AG04450 (cell line): ENCODE measurements around the gene KIF23. TPM values are rescaled to one million over a fixed set of nuclear protein-coding genes. Genes with fewer than 3 reads are reported as not detected.

Experiments
- CTCF ChIA-PET: fragments of 300-600, 350-600 bp; formaldehyde crosslinking; extraction: SDS; loops from one replicate; lab custom pipeline; 2022; ENCODE audit warnings: antibody characterized with exemption, inconsistent platforms; lab: Charles Lee
- POLR2A ChIA-PET: fragments of 350-600 bp; formaldehyde crosslinking; extraction: SDS; loops from one replicate; lab custom pipeline; 2021; ENCODE audit warnings: antibody characterized with exemption, inconsistent platforms; lab: Yijun Ruan, JAX
- DNase-seq: peaks from one replicate; pipeline ENCODE4 v3.0.0-alpha.2; 2011; ENCODE audit warnings: low read depth, low spot score
- H3K27ac ChIP-seq: one replicate; pipeline ENCODE4 v1.5.1; 2012; ENCODE audit warnings: low read depth, low read length, control low read depth
- H3K27me3 ChIP-seq: one replicate; pipeline ENCODE4 v1.6.0; 2012; ENCODE audit warnings: low read length; ENCODE audit not compliant: control insufficient read depth, insufficient read depth
- H3K4me3 ChIP-seq: 2 replicates; pipeline ENCODE4 v1.5.1; 2011; ENCODE audit warnings: mild to moderate bottlenecking, low read depth, low read length, control low read depth
- H3K9me3 ChIP-seq: 2 replicates; pipeline ENCODE4 v1.5.1; 2012; ENCODE audit warnings: low read length; ENCODE audit not compliant: control insufficient read depth, insufficient read depth
- polyA plus RNA-seq: library from polyadenylated mRNA; depleted of rRNA; stranded (reverse); fragments of >200 nt; gene quantifications from 2 replicates; pipeline ENCODE4 v1.2.3, GENCODE V29; 2011
- TF ChIP-seq, protein P1 (sequence below): IDR thresholded peaks from 2 replicates; pipeline ENCODE4 v1.5.1; 2011; ENCODE audit warnings: low read depth, low read length, control low read depth, inconsistent platforms

KIF23 gene
- polyA plus RNA-seq, 1 experiment = 20.0 TPM

DNA sequence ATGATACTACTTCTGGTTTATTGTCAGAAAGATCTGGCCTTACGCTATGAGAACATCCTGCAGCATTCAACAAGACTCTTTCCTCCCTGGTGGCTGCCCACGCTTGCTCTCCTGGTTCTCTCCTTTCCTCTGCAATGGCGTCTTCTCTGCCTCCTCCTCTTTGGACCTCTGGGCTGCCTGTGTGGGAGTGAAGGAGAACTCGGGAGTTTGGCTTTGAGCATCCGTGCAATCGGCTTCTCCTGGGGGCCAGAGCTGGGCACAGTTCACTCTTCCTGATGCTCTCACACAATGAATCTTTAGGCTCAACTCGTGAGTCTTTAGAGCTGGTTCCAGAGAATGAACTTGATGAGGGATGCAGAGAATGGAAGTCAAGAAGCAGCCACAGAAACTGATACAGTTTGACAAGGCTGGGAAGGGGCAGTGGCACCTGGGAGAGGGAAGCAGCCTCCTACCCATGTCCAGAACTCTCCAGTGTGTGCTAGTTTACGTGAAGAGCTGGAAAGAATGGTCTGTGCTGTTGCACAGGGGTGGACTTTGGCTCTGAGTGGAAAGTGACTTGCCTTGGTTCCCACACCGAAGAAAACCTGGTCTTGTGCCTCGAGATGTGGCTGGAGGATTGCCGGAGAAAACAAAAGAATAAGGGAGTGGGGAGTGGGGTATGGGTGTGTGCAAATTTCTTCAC, 76.3 kb downstream of the KIF23 start:
- POLR2A ChIA-PET = no interaction called here
- TF ChIP-seq, protein P1, sequence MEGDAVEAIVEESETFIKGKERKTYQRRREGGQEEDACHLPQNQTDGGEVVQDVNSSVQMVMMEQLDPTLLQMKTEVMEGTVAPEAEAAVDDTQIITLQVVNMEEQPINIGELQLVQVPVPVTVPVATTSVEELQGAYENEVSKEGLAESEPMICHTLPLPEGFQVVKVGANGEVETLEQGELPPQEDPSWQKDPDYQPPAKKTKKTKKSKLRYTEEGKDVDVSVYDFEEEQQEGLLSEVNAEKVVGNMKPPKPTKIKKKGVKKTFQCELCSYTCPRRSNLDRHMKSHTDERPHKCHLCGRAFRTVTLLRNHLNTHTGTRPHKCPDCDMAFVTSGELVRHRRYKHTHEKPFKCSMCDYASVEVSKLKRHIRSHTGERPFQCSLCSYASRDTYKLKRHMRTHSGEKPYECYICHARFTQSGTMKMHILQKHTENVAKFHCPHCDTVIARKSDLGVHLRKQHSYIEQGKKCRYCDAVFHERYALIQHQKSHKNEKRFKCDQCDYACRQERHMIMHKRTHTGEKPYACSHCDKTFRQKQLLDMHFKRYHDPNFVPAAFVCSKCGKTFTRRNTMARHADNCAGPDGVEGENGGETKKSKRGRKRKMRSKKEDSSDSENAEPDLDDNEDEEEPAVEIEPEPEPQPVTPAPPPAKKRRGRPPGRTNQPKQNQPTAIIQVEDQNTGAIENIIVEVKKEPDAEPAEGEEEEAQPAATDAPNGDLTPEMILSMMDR = no peak
- Histone ChIP-seq H3K9me3 (no peaks in the 10 kb centered on the region), H3K27ac (no peak overlapping the region), H3K27me3 (peaks cover 33% of the 10 kb centered on the region), H3K4me3 (no peak overlapping the region)
- no peak for DNase-seq
- CTCF ChIA-PET = interaction anchor here (2.7 kb wide), 1 partner anchor 12 kb away, joined by 17 read pairs; no protein-coding TSS in a partner anchor

GRCh38 chr15:69491038-69491505, 76.9 kb downstream of the KIF23 start:
- TF ChIP-seq, protein P1 = no peak
- DNase-seq = no peak
- no peaks in the 10 kb centered on the region for H3K9me3 ChIP-seq
- CTCF ChIA-PET = interaction anchor here (2.7 kb wide), 1 partner anchor 13 kb away, joined by 17 read pairs; no protein-coding TSS in a partner anchor
- H3K27me3 ChIP-seq = peaks cover 33% of the 10 kb centered on the region
- no peak overlapping the region for H3K27ac ChIP-seq
- POLR2A ChIA-PET = no interaction called here
- H3K4me3 ChIP-seq = no peak overlapping the region

DNA sequence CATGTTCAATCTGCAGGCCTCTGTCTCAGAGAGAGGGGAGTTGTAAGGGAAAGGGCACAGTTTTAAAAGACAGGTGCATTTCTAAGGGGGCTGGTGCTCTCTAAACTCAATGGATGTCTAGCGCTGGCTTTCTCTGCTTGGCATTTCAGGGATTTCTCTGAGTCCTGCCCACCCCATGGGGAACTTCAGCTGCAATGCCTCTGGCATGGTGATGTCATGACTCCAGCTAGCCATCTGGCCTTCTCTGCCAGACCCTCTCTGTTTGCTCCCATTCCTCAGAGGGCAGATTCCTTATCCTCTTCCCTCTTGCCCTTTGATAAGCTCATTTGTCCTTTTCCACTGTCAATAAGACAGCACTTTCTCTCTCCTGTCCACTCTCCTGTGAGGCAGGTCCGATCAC, 79.3 kb downstream of the KIF23 start:
- POLR2A ChIA-PET = no interaction called here
- no peak overlapping the region for H3K4me3 ChIP-seq
- peaks cover 20% of the 10 kb centered on the region for H3K27me3 ChIP-seq
- no peaks in the 10 kb centered on the region for H3K9me3 ChIP-seq
- TF ChIP-seq, protein P1 = no peak
- DNase-seq = no peak
- CTCF ChIA-PET = interaction anchor here (1.7 kb wide), 1 partner anchor 15 kb away, joined by 7 read pairs; no protein-coding TSS in a partner anchor
- no peak overlapping the region for H3K27ac ChIP-seq

- TF ChIP-seq, protein P1 = no peak
- Histone ChIP-seq H3K27ac (no peak overlapping the region), H3K9me3 (no peaks in the 10 kb centered on the region), H3K27me3 (peaks cover 8% of the 10 kb centered on the region), H3K4me3 (no peak overlapping the region)
- ChIA-PET CTCF (no interaction called here), POLR2A (no interaction called here)
- DNase-seq = no peak
These were observed 81.9 kb downstream of the KIF23 start for GRCh38 chr15:69496001-69496400.

GRCh38 chr15:69497076-69497475, 82.9 kb downstream of the KIF23 start:
- Histone ChIP-seq H3K4me3 (no peak overlapping the region), H3K27me3 (peaks cover 9% of the 10 kb centered on the region), H3K9me3 (no peaks in the 10 kb centered on the region), H3K27ac (no peak overlapping the region)
- ChIA-PET CTCF (no interaction called here), POLR2A (no interaction called here)
- no peak for DNase-seq
- TF ChIP-seq, protein P1 = no peak
